NCI-H2107 treated with DMSO at 0.1 percent for 48 hours (cell line): Measurements from ENCODE around the gene PRR29.

Experiments
- DNase-seq: peaks from one replicate; lab custom pipeline; 2025; ENCODE audit not compliant: unreplicated experiment; lab: John Stamatoyannopoulos, UW

Gene PRR29

DNA sequence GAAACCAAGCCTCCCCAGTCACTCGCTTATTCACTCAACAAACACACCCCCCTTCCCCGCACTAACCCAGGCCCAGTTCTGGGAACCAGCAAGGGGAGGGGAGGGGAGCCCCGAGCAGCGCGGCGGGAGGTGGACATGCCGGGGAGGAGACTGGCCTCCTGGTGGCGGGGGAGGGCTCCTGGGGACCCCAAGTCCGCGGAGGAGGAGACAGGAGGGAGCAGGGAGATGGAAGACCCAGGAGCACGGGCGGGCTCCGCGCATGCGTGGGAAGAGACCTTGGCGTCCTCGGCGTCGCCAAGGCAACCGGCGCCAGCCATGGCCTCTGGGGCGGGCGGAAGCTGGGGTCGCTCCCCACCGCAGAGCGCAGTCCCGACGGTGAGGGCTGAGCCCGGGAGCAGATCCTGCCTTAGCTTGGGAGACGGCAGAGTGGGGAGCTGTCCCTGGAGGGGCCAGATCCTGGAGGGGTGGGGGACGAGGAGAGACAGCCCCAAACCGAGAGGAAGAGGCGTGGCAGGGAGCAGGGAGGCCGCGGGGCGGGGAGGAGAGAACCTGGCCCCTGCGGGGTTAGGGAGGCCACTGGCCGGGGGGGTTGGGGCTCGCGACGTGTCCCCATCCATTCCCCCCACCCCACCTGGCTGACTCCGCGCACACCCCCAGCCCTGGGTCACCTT lies at the start of gene PRR29:
Gene PRR29, plus strand, starts transcription at position 302 of the 671 bp plus-strand sequence. Its CDS starts 14 bp downstream, at position 316.
- peak; percentile 8 for DNase-seq

DNA sequence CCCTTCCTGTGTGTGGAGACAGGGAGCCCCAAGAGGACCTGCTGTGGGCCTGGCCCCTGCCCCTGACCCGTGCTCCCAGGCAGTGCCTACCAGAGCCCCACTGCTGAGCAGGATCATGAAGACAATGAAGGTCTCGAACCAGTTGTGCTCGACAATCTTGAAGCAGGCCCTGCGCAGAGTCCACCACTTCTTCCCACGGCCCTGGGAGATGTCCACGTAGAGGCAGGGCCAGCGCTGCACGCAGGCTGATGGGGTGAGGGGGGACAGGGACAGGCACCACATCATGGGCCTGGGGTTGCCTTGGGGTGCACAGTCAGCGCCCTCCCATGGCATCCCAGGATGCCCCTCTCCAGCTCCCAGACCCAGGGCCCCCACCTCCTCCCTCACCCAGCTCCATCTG lies 49.6 kb upstream of the PRR29 start:
- no peak for DNase-seq

DNA sequence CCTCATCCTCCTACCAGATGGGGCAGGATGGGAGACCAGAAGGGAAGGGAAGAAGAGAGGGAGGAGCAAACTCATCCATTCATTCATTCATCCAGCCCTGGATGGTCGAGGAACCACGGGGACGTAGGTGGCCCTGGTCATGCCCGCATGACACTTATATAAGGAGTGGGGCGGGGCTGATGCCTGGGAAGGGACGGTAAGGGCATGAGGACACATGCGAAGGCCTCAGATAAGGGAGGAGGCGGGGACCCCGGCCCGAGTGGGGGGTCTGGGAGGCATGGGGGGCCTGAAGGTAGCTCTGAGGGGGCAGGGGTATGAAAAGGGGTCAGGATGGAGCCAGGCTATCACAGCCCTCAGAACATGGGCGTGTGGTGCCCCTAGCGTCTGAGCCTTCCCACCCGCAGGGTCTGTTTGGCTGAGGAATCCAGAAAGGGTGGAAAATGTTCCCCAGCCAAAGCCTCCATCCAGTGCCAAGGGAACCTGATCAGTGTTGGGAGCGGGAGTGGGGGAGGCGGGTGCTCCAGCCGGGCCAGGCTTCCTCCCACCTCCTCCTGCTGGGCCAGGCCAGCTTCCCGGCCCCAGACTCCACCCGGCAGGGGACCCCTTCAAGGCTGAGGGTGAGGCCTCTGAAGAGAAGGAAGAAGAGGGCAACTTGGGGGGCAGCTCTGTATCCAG lies 48.4 kb upstream of the PRR29 start:
- DNase-seq = no peak

DNA sequence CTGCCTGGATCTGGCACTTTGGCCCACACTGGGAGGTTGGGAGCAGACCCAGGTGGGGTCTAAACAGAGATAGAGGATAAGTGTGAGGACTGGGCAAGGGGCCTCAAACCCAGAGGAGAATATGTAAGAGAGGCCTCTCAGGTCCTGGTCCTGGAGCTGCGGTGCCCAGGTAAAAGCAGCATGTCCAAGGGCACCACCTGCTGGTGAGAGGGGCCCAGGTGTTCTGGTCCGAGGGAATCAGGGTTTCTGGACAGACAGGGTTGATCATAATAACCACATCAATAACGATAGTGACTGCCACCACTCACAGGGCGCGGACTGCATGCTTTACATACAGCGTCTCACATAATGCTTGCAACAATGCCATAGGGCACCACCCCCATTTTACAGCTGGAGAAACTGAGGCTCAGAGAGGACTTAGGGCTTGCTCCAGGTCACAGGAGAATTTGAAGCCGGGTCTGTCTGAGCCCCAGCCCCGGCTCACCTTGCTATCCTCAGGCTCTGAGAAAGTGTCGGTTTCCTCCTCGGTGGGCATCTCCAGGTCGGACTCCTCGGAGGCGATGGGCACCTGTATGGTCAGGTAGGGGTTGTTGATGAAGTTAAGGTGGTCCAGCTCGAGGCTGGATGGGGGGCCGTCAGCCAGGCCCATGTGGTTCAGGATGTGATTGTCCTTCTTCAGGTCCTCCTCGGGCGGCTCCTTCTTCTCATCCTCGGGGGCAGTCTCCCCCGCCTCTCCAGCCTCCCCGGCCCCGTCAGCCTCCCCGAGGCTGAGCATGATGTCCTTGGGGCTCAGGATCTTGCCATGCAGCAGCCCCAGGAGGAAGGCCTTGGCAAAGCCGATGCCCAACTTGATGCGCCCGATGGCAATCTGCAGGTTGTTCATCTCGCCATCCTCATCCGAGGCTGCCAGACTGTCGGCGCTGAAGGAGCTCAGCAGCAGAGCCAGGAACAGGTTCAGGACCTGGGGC lies 46.9 kb upstream of the PRR29 start:
- no peak for DNase-seq

GRCh38 chr17:63954402-63955063 lies 43.6 kb upstream of the PRR29 start:
- DNase-seq = no peak

- no peak for DNase-seq
Observed at GRCh38 chr17:63955232-63955631, 42.9 kb upstream of the PRR29 start.

DNA sequence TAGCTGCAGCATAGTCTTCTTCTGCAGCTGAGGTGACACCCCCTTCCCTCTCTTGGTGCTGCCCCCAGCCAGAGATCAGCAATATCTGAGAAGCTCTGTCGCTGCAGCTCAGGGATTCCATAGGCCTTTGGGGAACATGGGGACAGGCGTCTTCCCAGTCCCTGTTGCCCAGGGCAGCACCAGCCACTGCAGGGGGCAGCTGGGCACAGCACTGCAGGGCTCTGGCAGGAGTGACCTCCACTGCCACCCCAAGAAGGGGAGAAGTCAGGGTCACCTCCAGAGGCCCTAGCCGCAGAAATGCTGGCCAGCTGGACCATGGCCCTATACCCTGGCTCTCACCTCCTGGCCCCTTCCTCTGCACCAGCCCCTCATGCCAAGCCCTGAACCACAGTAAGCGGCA lies 42.4 kb upstream of the PRR29 start:
- no peak for DNase-seq

- DNase-seq = no peak
Observed at GRCh38 chr17:63956296-63956920, 41.7 kb upstream of the PRR29 start.

DNA sequence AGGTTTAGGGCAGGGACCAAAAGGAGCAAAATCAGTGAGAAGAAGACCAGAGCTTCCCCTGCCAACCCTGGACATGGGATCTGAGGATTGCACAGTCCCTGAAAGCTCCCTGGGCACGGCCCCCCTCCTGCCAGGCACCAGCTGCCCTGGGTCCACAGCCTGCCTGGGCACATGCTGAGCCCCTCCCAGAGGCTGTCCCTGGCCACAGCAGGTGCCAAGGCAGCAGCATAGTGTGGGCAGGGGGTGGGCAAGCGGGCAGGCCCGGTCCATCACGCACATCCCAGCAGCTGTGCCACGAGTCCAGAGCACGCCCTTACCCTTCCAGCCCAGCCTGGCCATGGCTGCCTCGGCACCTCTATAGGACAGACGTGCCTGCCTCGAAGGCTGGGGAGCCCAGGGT lies 38.1 kb upstream of the PRR29 start:
- DNase-seq = no peak

DNA sequence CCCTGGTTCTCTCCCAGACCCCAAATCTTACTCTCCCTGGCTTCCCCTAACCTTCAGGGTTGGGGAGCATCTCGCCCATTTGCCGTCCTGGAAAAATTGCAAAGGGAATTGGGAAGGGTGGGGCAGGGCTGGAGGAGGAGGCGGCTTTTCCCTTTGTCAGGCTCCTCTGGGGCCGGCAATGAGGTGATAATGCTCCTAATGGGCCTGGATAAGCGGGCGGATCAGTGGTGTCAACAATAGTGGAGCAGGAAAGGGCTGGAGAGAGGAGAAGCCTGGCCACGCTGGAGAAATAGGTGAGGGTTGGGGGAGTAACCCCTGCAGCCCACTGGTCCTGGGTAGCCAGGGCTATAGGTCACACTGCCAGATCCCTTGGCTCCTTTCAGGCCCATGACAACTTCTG lies 37.7 kb upstream of the PRR29 start:
- DNase-seq = no peak

DNA sequence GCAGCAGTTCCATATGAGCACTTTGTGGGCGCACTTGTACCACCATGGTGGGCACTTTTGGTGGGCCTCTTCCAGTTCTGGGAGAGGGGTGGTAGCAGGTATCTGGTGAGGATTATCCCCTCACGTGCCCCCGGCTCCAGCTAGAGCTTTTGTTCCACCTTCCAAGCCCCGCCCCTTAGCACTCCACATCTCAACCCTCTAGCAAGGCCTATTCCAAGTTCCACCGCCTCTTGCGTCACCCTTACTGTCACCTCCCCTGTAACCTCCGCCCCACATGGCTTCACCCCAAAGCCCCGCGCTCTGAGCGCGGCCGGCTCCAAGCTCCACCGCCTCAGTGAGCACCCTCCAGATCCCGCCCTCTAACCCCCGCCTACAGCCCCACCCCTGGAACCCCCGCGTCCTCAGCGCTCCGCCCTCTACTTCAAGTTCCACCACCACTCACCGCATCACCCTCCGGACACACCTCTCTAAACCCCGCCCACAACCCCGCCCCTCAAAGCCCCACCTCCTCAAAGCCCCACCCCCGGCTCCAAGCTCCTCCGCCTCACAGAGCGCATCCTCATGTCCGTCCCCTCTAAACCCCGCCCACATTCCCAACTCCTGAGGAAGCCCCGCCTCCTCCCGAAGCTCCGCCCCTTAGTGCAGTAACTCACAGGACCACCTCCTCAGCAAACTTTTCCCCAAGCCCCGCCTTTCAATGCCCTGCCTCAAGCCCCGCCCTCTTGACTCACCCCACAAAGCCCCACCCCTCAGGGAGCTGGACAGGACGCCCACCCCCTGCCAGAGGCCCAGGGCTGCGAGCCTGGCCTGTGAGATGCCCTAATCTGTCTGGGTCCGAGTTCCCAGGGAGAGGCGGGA lies 36.6 kb upstream of the PRR29 start:
- no peak for DNase-seq

GRCh38 chr17:63962298-63962744 lies 35.8 kb upstream of the PRR29 start:
- DNase-seq = no peak

DNA sequence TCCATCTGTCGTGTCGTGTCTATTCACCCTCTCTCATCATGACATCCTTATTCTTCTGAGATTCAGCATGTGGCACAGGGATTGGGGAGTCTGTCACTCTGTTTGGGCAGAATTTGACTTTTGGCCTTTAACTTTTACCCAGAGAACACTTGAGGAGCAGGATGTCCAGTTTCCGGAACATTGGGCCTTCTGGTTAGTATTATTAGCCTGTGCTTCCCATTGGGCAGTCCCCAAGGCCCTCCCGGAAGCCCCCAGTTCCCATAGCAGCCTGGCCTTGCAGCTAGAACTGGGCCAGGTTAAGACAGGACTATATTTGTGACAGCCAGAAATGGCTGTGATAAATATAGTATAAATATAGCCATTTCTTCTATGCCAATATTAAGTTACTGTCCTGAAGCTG lies 35.0 kb upstream of the PRR29 start:
- no peak for DNase-seq

GRCh38 chr17:63966646-63967264 lies 31.4 kb upstream of the PRR29 start:
- no peak for DNase-seq

DNA sequence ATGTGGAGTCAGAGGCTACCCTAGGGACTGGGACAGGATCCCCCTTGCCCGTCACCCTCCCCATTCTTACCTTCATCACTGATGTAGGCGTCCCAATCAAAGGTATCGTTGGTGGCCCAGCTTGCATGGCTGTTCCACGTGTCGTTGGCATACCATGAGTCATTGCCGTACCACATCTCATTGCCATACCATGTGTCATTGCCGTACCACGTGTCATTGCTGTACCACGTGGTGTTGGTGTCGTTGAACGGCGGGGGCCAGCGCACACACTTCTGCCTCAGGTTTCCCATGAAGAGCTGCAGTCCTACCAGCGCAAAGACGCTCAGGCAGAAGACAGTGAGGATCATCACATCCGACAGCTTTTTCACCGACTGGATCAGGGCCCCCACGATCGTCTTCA lies 30.2 kb upstream of the PRR29 start:
- DNase-seq = no peak

- no peak for DNase-seq
Observed at GRCh38 chr17:63969278-63969677, 28.9 kb upstream of the PRR29 start.

- no peak for DNase-seq
Observed at GRCh38 chr17:63972796-63973195, 25.4 kb upstream of the PRR29 start, which contains the start of gene SCN4A. TSS of gene SCN4A (minus strand) at chr17:63972918. CDS start at chr17:63972841, 77 bp downstream.

- no peak for DNase-seq
Observed at GRCh38 chr17:63973247-63973646, 24.9 kb upstream of the PRR29 start.

DNA sequence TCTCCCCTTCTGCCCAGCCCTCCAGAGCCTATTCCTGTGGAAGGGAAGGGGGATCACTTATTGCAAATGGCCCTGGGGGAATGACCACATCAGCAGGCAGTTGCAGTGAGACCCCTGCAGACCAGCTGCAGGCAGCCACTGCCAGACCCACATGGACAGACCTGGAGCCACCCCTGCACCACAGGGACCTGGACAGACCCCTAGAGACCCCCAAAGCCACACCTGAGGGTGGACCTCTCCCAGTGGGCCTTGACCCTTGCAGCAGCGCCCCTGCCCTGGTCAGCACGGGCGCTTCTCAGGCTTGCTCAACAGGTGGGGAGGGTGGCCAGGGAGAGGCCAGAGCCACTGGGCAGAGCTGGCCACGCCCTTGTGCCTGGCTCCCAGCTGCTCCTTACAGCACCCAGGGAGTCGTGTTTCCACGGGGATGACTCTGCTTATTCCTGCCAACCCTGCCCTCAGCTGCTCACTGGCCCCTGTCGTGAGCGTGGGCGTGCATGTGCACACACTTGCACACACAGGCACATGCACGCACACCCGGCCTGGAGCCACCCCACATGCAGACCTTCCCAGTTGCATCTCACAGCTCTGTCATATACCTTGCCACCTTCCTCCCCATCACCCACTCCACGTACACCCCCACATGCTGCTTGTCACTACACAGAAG lies 24.1 kb upstream of the PRR29 start:
- DNase-seq = peak; percentile 27
